GM13977 (cell line): ENCODE data around the gene SH3GL1.
A peak's percentile ranks its signal among the peaks of the same experiment; 100 is the strongest.
"Not testable (repeated sequence)": the region's sequence is repeated elsewhere in the genome, so short reads cannot be mapped to it uniquely, and the experiment has no call there.

Source experiments
- DNase-seq: peaks from one replicate; pipeline ENCODE4 v3.0.0; 2012; ENCODE audit warnings: low spot score
- in situ Hi-C: fragments of 300-500 bp; cut with MboI; formaldehyde crosslinking; loops from one replicate; pipeline ENCODE4 v1.12.0; 2022; ENCODE audit warnings: low sequenced_read_pairs, low pct_unique_long_range_greater_than_20kb, mixed read lengths, inconsistent platforms; ENCODE audit not compliant: unreplicated experiment
- TF ChIP-seq, protein P1 (sequence below): IDR thresholded peaks from 2 replicates; pipeline ENCODE4 v1.5.1; 2012; ENCODE audit warnings: mild to moderate bottlenecking, control low read depth; ENCODE audit not compliant: insufficient read depth; ENCODE audit errors: extremely low read depth, missing control alignments

The SH3GL1 gene

GRCh38 chr19:4342615-4343369, 57.6 kb downstream of the SH3GL1 start:
- TF ChIP-seq, protein P1, sequence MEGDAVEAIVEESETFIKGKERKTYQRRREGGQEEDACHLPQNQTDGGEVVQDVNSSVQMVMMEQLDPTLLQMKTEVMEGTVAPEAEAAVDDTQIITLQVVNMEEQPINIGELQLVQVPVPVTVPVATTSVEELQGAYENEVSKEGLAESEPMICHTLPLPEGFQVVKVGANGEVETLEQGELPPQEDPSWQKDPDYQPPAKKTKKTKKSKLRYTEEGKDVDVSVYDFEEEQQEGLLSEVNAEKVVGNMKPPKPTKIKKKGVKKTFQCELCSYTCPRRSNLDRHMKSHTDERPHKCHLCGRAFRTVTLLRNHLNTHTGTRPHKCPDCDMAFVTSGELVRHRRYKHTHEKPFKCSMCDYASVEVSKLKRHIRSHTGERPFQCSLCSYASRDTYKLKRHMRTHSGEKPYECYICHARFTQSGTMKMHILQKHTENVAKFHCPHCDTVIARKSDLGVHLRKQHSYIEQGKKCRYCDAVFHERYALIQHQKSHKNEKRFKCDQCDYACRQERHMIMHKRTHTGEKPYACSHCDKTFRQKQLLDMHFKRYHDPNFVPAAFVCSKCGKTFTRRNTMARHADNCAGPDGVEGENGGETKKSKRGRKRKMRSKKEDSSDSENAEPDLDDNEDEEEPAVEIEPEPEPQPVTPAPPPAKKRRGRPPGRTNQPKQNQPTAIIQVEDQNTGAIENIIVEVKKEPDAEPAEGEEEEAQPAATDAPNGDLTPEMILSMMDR, result peak; percentile 6
- peak; percentile 93 for DNase-seq
- in situ Hi-C loops, result no loop called here

- no peak for DNase-seq
- TF ChIP-seq, protein P1, result no peak
- in situ Hi-C loops, result no loop called here
Observed at GRCh38 chr19:4342314-4342614, 58.1 kb downstream of the SH3GL1 start.

GRCh38 chr19:4338441-4339355, 61.6 kb downstream of the SH3GL1 start, which contains the start of gene STAP2:
Gene STAP2, minus strand, starts transcription at chr19:4338827. Its CDS starts 74 bp downstream, at chr19:4338753.
- TF ChIP-seq, protein P1, result no peak
- in situ Hi-C loops, result no loop called here
- no peak for DNase-seq

GRCh38 chr19:4337906-4338440, 62.4 kb downstream of the SH3GL1 start:
- TF ChIP-seq, protein P1, result no peak
- DNase-seq, result no peak
- in situ Hi-C loops, result no loop called here

GRCh38 chr19:4334929-4335570, 65.3 kb downstream of the SH3GL1 start:
- in situ Hi-C loops, result no loop called here
- TF ChIP-seq, protein P1, result no peak

DNA sequence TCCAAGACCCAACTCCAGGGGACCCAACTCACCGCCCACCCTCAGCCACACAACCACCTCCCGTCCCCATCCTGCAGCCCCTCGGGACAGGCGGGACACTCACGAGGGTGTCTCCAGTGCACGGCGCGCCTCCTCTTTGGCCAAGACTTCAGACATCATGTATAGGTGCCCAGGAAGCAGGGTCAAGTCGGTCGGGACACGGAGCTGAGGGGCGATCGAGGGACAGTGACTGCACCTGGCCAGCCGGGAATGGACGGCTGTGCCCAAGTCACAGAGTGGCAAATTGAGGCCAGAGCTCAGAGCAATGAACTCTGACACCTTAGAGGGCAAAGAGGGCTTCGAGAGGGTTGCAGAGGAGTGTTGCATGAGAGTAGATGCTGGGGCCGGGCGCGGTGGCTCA, 70.5 kb downstream of the SH3GL1 start:
- in situ Hi-C loops, result no loop called here
- DNase-seq, result no peak
- TF ChIP-seq, protein P1, result no peak

More at GRCh38 chr19:4334929-4335570, 65.3 kb downstream of the SH3GL1 start:
- no peak for DNase-seq

GRCh38 chr19:4328991-4329681, 71.2 kb downstream of the SH3GL1 start:
- DNase-seq, in situ Hi-C loops: not testable (repeated sequence)
